ENCODE results near the gene KLK11.
"Not testable (repeated sequence)": the region's sequence is repeated elsewhere in the genome, so short reads cannot be mapped to it uniquely, and the experiment has no call there.

Gene KLK11

DNA sequence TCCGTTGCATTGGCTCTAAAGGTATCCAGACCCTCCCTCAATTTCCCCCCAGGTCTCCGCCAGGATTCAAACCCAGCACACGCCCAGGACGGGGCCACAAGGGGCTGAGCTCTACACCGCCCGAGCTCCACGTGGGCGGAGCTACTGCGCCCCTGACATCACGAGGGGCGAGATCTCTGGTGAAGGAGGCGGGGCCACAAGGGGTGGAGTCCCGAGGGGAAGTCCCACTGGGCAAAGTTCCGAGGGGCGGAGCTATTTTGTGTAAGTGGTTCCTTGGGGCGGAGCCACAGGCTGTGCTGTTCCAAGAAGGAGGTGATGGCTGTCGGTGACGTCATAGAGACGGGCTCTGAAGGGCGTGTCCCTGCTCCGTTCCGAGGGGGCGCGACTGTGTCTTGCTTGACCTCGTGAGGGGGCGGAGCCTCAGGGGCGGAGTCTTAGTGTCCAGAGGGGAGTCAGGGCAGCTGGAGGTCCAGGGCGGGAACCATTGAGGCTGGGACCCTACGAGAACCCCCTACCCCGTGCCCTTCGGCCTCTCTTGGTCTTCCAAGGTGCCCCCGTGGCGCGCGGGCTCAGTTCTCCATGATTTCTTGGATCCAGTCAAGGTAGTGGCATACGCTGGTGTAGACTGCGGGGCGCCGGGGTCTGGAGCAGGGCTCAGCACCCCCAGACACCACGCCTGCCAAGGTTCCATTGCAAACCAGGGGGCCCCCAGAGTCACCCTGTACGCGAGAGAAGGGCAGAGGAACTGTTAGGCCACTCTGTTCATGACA lies 23.7 kb downstream of the KLK11 start:
- no peak for DNase-seq

DNA sequence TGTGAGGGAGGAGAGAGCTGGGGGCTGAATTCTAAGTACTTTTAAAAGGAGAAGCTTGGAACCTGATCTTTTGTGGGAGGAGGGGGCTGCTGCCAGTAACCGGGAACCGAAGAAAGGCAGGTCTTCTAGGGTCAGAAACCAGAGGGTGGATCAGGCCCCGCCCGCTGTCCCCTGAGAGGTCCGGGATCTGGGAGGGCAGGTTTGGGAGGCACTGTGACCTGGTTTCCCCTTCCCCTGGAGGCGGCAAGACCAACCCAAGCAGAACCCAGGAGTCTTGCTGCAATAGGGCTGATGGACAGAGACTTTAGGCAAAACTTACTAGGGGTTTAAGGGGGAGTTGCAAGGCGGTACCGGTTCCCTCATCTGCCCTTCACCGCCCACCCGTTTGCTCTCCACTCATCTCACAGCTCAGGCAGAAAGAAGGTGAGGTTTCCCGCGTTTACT lies 24.3 kb downstream of the KLK11 start:
- DNase-seq = no peak

DNA sequence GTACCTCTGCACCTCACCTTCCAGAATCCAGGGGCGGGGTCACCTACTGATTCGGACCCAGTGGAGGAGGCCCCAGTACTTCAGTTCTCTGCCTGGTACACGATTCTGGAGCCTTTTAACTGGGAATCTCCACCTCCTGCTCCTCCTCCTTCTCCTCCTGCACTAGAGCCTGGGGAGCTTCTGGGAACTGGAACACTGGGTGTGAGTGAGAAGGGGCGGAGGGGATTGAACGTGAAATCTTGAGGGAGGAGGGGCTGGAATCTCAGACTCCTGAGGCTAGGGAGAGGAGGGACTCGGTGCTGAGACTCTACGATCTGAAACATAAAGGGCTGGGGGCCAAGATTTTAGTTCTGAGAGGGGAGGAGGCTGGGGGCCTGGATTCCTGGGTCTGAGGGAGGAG lies 24.9 kb downstream of the KLK11 start, which contains the start of gene KLK8:
KLK8 (minus strand) TSS at position 90 of the 400 bp plus-strand sequence. CDS start 437 bp downstream, outside the sequence.
- no peak for DNase-seq

DNA sequence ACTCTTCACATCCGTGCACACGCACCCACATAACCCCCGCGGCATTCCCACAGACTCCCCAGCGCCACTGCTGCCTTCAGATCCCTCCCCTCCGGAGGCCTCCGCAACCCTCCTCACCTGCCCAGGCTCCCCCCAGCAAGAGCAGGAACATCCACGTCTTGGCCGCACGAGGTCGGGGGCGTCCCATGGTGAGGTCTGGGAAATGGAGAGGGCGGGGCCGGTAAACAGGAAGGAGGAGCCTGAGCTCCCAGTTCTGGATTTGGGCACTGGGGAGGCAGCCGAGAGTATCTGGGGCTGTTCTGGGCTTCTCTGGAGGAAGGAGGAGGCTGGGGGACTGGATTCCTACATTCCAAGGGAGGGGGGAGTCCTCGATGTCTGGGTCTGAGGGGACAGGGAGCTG lies 25.4 kb downstream of the KLK11 start:
- DNase-seq = no peak

DNA sequence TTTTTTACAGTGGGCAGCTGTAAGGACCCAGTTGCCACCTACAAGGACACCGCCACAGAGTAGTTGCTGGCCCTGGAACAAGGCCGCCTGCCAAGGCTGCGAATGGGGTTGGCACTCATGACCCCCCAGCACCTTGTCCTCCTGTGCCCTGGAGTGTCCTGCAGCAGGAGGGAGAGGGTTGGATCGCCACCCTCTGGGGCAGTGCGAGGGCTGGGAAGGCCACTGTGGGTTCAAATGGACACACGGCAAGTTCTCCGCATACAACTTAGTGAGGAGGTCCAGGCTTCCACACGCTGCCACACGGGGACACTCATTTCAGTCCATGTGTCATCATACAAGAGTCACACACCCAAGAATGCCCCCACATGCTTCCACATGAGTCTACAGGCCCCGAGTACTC lies 26.0 kb downstream of the KLK11 start:
- no peak for DNase-seq

DNA sequence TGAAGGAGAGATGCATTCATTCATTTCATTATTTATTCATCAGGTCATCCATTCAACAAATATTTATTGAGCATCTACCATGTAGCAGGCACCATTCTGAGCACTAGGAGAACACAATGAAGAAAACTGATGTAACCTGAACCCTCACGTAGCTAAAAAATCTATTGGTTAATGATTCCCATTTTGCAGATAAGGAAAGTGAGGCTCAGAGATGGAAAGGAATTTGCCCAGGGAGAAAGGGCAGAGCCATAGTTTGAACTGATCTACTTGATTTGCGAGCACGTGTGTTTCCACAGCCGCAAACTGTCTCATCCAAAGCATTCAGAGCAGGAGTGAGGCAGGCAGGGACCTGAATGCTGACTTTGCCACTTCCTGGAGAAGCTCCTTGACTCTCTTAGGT lies 27.7 kb downstream of the KLK11 start:
- DNase-seq = no peak

DNA sequence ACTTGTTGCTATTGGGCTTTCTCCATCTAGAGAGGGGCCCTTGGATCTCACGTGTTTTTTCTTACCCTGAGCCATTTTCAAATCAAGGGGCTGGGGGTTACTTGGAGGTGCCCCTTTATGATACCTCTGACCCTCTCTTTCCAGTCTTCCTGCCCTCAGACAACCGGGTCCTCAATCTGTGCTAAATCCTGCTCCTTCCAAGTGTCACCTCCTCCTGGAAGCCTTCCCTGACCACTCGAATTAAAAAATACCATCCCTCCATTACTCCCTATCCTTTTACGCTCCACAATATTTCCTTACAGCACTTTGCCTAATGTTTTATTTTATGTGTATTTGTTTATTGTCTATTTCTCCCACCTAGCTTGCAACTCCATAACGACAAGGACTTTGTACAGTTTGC lies 28.4 kb downstream of the KLK11 start:
- DNase-seq = no peak

DNA sequence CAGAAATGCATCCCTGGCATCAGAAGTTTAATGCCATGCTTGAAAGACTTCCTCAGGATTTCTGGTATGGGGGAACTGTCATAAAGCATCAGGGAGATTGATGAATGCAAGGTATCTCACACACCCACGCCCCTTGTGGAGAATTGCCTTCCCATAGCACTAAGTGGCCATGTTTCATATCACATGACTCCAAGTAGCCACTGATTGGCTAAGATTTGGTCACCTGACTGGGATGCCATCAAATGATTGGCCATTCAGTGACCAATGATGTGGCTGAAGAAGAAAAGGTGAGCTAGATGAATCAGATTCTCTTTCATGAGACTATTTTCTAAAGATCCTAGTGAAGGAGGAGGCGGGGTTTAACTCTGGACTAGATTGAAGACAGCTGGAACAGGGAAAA lies 32.3 kb downstream of the KLK11 start:
- DNase-seq = no peak

DNA sequence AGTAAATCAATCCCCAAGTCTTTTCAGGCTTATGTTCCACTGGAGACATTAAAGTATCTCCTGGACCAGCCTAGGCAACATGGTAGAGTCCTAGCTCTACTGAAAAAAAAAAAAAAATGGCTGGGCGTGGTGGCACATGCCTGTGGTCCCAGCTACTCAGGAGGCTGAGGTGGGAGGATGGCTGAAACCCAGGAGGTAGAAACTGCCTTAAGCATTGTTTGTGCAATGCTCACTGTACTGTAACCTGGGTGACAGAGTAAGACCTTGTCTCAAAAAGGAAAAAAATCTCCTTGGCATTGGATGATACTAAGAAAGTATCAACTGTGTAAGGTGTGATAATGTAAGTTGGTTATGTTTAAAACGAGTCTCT lies 33.8 kb downstream of the KLK11 start:
- DNase-seq = no peak

DNA sequence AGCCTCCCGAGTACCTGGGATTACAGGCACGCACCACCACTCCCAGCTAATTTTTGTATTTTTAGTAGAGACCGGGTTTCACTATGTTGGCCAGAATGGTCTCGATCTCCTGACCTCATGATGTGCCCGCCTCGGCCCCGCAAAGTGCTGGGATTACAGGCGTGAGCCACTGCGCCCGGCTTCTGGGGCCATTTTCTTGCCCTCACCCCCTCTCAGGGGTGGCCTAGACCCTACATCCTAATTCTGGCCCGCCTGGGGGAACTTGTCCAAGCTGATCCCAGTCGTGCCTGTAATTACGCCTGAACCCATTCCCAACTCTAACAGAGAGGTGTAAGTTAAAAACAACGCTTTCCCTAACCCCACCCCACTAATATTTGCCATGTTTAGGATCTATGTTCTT lies 42.0 kb downstream of the KLK11 start:
- not testable (repeated sequence) for DNase-seq

DNA sequence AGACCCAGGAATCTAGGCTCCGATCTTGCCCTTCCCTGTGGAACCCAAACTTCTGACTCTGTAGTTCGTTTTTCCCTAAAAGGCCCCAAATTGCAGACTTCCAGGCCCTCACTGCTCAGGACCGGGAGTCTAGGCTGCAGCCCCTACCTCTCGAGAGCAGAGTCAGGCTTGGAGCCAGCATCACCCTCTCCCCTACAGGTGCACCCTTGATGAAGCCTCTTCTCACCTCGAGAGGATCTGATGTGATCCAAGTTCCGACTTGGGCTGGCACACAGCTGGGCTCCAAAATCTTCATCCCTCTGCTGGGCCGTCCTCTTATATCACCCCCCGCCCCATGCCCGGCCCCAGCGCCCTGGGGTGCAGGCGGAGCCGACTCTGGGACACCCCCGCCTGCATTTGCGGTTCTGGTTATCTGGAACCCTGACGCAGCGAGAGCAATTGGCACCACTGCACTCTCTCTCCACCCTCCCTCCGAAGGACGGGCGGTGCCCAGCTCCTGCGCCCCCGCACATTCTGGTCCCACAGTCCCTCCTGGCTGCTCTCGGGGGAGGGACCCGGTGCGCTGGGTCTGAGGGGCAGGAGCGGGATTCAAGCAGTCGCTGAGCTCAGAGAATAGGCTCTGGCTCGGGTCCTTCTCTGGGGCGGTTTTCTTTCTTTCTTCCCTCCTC lies 42.7 kb downstream of the KLK11 start, which contains the start of gene KLK7:
KLK7 (minus strand) TSS at position 293 of the 668 bp plus-strand sequence. CDS start 1,518 bp downstream, outside the sequence.
- DNase-seq = no peak

DNA sequence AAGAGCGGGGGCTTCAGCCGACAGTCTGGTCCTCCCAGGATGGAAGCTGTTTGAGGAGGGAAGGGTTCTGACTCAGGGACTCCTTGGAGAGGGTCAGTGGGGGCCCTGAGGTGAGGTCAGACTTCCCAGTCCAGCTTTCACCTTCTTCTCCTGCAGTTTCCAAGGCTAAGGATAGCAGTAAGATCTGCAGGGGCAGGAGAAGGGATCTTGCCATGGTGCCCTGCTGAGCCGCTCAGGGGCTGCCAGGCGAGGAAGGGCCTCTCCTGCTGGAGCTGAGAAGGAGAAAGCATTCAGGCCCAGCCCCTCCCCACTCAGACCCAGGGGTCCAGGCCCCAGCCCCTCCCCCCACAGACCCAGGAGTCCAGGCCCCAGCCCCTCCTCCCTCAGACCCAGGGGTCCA lies 44.2 kb downstream of the KLK11 start:
- DNase-seq = no peak

DNA sequence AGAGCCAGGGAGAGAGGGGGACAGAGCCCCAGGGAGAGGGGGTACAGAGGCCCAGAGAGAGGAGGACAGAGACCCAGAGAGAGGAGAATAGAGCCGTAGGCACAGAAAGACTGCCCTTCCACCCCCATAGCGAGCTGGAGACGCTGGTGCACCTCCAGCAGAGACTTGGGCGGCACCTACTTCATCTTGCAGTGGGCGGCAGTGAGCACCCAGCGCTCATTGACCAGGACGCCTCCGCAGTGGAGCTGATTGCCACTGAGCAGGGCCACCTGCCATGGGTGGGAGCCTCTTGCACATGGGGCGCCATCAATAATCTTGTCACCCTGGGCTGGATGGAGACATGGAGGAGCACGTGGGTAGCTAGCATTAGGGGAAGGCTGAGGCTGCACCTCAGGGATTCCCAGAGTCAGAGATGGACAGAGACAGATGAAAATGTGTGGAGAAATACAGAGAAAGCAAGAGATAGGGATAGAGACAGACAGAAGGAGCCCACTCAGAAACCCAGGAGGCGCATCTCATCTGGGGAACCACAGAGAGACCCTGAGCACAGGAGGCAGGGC lies 44.7 kb downstream of the KLK11 start:
- DNase-seq = no peak

DNA sequence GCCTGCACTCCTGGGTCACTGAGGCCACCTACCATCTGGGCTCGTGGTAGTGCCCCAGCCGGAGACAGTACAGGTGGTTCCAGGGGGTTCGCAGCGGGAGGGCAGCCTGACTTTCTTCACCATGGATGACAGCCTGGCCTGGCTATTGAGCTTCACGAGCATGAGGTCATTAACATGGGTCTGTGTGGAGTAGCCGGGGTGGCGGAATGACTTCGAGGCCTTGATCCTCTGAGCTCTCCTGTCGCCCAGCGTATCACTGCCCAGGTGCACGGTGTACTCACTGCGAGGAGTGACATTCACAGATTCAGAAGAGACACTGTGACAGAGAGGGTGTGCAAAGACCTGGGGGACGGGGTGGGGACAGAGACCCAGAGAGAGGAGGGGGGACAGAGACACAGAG lies 46.2 kb downstream of the KLK11 start:
- DNase-seq = no peak

DNA sequence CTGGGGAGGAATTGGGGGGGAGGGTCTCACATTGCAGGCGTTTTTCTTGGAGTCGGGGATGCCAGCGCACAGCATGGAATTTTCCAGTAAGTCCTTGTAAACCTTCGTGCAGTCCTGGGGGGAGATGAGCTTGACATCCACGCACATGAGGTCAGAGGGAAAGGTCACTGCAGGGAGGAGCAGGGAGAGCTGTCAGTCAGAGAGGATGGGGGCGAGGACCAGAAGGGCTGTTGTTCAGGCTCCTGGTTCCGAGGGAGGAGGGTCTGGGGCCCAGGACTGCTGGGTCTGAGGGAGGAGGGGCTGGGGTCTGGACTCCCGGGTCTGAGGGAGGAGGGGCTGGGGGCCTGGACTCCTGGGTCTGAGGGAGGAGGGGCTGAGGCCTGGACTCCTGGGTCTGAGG lies 46.7 kb downstream of the KLK11 start:
- no peak for DNase-seq

DNA sequence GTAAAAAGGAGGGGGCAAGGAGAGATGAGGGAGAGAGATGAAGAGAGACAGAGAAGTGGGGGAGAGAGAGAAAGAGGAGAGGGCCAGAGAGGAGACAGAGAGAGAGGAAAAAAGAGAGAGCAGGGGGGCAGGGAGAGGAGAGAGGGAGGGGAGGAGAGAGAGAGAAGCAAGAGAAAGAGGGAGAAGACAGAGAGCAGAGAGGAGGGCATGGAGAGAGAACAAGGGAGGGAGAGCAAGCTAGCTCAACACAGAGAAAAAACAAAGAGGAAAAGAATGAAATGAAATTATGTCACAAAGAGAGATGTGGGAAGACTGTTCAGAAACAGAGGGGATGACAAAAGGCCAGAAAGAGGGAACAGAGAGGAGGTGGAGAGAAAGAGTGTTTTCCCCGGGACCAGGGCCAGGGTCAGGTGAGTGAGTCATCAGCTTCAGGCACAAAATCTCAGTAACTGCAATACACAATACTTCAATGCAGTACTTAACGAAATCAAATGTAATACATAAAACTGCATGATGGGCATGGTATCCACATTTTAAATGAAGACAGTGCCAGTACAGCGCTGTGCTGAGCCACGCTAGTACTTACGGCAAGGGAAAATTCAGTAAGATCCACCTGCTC lies 47.5 kb downstream of the KLK11 start:
- no peak for DNase-seq

DNA sequence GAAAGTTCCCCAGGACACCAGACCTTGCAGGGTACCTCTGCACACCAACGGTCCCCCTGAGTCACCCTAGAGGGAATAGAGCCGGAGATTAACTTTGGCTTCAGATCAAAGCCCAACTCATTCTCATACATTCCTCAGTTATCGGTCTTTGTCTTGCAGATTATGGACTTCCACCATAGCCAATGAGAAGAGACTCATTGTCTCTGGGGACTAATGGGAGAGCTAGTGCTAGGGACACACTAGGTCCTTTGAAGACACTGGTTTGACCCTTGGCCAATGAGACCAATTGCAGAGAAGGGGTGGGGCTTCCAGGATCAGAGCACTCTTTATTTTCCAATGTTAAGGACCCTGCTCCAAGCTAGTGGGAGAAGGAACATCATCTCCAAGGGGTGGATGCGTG lies 48.8 kb downstream of the KLK11 start:
- no peak for DNase-seq

DNA sequence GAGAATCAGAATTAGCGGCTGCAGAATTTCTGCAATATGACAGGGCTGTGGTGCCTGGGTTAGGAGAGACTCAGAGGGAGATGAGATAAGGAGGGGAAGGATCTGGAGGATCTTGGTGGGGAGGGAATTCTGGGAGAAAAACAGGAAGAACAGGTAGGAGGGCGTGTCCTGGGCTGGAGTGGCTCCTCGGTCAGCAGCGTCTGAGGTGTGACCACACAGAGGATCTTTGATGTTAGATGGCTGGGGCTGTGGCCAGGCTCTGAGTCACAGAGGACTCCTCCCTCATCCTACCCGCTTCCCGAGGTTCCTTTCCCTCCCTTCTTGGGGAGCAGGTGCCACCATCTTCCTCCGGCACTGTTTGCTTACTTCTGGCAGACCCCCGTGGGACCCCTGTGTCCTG lies 50.6 kb downstream of the KLK11 start:
- DNase-seq = no peak

DNA sequence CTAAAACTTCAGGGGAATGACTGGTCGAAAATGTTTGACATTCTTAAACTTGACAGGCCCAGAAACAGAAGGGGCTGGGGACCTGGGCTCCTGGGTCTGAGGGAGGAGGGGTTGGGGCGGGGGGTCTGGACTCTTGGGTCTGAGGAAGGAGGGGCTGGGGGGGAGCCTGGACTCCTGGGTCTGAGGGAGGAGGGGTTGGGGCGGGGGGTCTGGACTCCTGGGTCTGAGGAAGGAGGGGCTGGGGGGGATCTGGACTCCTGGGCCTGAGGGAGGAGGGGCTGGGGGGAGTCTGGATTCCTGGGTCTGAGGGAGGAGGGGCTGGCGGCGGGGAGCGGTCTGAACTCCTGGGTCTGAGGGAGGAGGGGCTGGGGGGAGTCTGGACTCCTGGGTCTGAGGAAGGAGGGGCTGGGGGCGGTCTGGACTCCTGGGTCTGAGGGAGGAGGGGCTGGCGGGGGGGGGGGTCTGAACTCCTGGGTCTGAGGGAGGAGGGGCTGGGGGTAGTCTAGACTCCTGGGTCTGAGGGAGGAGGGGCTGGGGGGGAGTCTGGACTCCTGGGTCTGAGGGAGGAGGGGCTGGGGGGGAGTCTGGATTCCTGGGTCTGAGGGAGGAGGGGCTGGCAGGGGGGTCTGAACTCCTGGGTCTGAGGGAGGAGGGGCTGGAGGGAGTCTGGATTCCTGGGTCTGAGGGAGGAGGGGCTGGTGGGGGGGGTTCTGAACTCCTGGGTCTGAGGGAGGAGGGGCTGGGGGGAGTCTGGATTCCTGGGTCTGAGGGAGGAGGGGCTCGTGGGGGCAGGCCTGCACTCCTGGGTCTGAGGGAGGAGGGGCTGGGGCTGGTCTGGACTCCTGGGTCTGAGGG lies 51.5 kb downstream of the KLK11 start:
- no peak for DNase-seq

DNA sequence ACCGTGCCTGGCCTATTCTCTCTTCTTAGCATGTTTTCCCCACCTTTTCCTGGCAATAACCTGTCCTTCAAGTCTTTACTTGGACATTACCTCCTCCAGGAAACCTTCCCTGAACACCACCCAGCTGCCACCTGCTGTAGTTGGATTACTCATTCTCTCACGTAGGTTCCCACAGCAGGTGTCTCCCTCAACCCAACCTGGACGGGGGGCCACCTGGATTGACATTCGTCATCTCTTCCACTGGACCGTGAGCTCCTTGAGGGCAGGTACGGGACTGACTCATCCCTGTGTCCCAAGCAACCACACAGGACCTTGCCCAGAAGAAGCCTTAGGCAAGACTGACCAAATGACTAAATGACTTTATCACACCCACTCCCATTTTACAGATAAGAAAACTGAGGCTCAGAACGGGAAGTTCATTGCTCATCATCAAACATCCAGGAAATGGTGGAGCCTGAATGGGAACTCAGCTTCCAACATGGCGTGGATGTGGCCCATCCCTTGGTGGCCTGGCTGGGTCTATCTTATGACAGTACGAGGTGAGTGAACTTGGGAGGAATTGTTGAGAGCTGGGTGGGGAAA lies 53.5 kb downstream of the KLK11 start:
- DNase-seq = no peak
